Keratinocyte (primary cell): ENCODE measurements around the gene NR5A1. TPM values are rescaled to one million over a fixed set of nuclear protein-coding genes. Genes with fewer than 3 reads are reported as not detected.

Experiments used
- DNase-seq: peaks from one replicate; pipeline ENCODE4 v3.0.0-alpha.2; 2011; ENCODE audit warnings: low read depth, missing footprints, low spot score
- FAIRE-seq: peaks from 2 replicates; lab custom pipeline; 2011; peaks lifted over from hg19 to GRCh38; lab: Jason Lieb, UNC
- H2AFZ ChIP-seq: 2 replicates; pipeline ENCODE4 v1.6.0; 2012; ENCODE audit warnings: low read length, control low read depth, inconsistent platforms; ENCODE audit not compliant: control insufficient read depth
- H3K27ac ChIP-seq: 2 replicates; pipeline ENCODE4 v1.5.1; 2011; ENCODE audit warnings: low read length; ENCODE audit not compliant: control insufficient read depth, insufficient read depth
- H3K27me3 ChIP-seq: 3 replicates; pipeline ENCODE4 v1.6.0; 2011; ENCODE audit warnings: low read length; ENCODE audit not compliant: control insufficient read depth, insufficient read depth; ENCODE audit errors: extremely low read depth
- H3K36me3 ChIP-seq, 2 experiments: 2 replicates in 1 of 2; 3 replicates in 1 of 2; pipeline ENCODE4 v1.5.1; 2011; ENCODE audit warnings: low read length in 2 of 2, mild to moderate bottlenecking in 1 of 2; ENCODE audit not compliant: control insufficient read depth in 2 of 2, insufficient read depth in 2 of 2; ENCODE audit errors: extremely low read depth in 1 of 2
- H3K4me1 ChIP-seq: 3 replicates; pipeline ENCODE4 v1.5.1; 2011; ENCODE audit warnings: low read length; ENCODE audit not compliant: control insufficient read depth, insufficient read depth; ENCODE audit errors: extremely low read depth
- H3K4me2 ChIP-seq: 3 replicates; pipeline ENCODE4 v1.6.0; 2011; ENCODE audit warnings: low read depth, low read length; ENCODE audit not compliant: control insufficient read depth, insufficient read depth; ENCODE audit errors: extremely low read depth
- H3K4me3 ChIP-seq, 3 experiments: fragments of 200-600 bp in 1 of 3; sonication (generic) in 1 of 3; 2 replicates in 2 of 3; 3 replicates in 1 of 3; pipeline ENCODE4 v1.5.1; 2011 to 2016; ENCODE audit warnings: low read length in 3 of 3, mild to moderate bottlenecking in 3 of 3, control low read depth in 2 of 3, inconsistent platforms in 1 of 3, low read depth in 1 of 3, mixed read lengths in 1 of 3, mixed run types in 1 of 3, moderate library complexity in 1 of 3; ENCODE audit not compliant: control insufficient read depth in 2 of 3, insufficient read depth in 2 of 3; ENCODE audit errors: extremely low read depth in 1 of 3
- H3K79me2 ChIP-seq: 2 replicates; pipeline ENCODE4 v1.6.0; 2012; ENCODE audit warnings: low read length; ENCODE audit not compliant: control insufficient read depth, insufficient read depth
- H3K9ac ChIP-seq: 3 replicates; pipeline ENCODE4 v1.6.0; 2011; ENCODE audit warnings: low read length; ENCODE audit not compliant: control insufficient read depth, insufficient read depth; ENCODE audit errors: extremely low read depth
- H3K9me1 ChIP-seq: 3 replicates; pipeline ENCODE4 v1.6.0; 2011; ENCODE audit warnings: low read length; ENCODE audit not compliant: control insufficient read depth, insufficient read depth; ENCODE audit errors: extremely low read depth
- H3K9me3 ChIP-seq: 2 replicates; pipeline ENCODE4 v1.5.1; 2012; ENCODE audit warnings: low read depth, low read length; ENCODE audit not compliant: control insufficient read depth
- H4K20me1 ChIP-seq: 3 replicates; pipeline ENCODE4 v1.6.0; 2011; ENCODE audit warnings: low read length; ENCODE audit not compliant: control insufficient read depth, insufficient read depth; ENCODE audit errors: extremely low read depth
- CTCF ChIP-seq, 3 experiments: IDR thresholded peaks in 1 of 3; conservative IDR thresholded peaks in 1 of 3; optimal IDR thresholded peaks in 1 of 3; 2 replicates in 2 of 3; 3 replicates in 1 of 3; pipeline versions ENCODE3 to v1.5.1; 2011; ENCODE audit warnings: low read length in 3 of 3, mild to moderate bottlenecking in 3 of 3, moderate library complexity in 2 of 3, control low read depth in 1 of 3, inconsistent platforms in 1 of 3; ENCODE audit not compliant: insufficient read depth in 2 of 3; ENCODE audit errors: extremely low read depth in 1 of 3
- EZH2 ChIP-seq: IDR thresholded peaks from one replicate; pipeline ENCODE4 v1.6.1; 2012; ENCODE audit warnings: inconsistent platforms, mild to moderate bottlenecking, low read length, moderate library complexity
- dilution Hi-C: fragments of 300-500 bp; cut with MboI; formaldehyde crosslinking; loops from one replicate; pipeline ENCODE4 v1.7.0; 2020; ENCODE audit warnings: low sequenced_read_pairs; ENCODE audit not compliant: extremely low pct_ligation_motif_present
- polyA plus RNA-seq, 5 experiments: library from polyadenylated mRNA; depleted of rRNA in 3 of 5; stranded (reverse) in 3 of 5; stranded (forward) in 1 of 5; unstranded in 1 of 5; fragments of >200 nt; gene quantifications; 1 replicate in 1 of 5; 2 replicates in 3 of 5; 3 replicates in 1 of 5; pipeline versions ENCODE4 v1.2.1 to v1.2.3, GENCODE V29; 2011 to 2012; ENCODE audit warnings: missing spikeins in 2 of 5, low read depth in 1 of 5, low replicate concordance in 1 of 5

Gene NR5A1
- polyA plus RNA-seq, 1 donor (not counting 4 experiments of a cell fraction or from before 2014, with no cell fraction given) = not detected

DNA sequence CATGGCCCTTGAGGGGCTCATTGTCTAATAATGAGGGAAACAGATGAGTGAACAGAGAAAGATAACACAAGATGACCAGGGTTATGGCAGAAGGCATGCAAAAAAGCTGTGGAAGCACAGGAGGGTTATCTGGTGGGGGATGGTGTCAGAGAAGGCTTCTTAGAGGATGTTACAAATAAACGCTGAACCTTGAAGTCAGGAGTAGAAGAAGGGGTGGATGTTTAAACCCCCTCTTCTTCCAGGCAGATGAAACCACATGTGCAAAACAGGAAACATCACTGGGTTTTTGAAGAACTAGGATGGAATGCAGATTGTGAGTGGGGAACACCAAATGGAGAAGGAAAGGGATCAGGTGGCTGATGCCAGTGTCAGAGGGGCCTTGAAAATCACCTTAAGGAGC is 41.8 kb upstream of the NR5A1 start:
- Histone ChIP-seq H3K9me3 (no peaks in the 10 kb centered on the region), H3K27ac (no peak overlapping the region), H3K4me1 (peaks cover 16% of the 10 kb centered on the region), H2AFZ (no peak overlapping the region), H3K9me1 (no peaks in the 10 kb centered on the region), H3K4me2 (no peak overlapping the region), H3K36me3 (no peaks in the 10 kb centered on the region), H3K27me3 (no peaks in the 10 kb centered on the region), H3K9ac (no peak overlapping the region), H3K79me2 (no peaks in the 10 kb centered on the region), H3K4me3 (no peak overlapping the region), H4K20me1 (no peaks in the 10 kb centered on the region)
- TF ChIP-seq EZH2 = no peak
- TF ChIP-seq CTCF (optimal IDR thresholded peaks at IDR 0.05 in 1 of 3, IDR thresholded peaks at IDR 0.05 in 1 of 3, conservative IDR thresholded peaks at IDR 0.05 in 1 of 3; ENCODE audit: extremely low read depth in 1 of 3, insufficient read depth in 2 of 3, low read length in 3 of 3) = no peak
- no peak for FAIRE-seq
- no peak for DNase-seq
- dilution Hi-C loops = loop anchor here (25.0 kb wide), 1 partner anchor 162 kb away; no protein-coding TSS in a partner anchor

DNA sequence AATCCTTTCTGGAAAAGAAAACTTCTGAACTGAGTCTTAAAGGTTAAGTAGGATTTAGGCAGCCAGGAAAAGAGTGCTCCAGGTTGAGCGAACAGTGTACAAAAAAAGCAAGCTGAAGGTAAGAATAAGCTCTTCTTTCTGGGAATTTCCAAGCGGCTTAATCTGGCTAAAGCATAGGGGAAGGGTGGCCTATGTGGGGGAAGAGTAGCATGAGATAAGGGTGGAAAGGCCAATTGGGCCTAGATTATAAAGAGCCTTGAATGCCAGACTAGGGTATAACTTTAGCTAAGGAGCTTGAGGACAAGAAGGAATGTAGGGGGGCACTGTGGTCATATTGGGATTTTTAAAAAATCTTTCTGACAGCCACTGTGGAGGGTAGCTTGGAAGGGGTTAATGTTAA is 37.3 kb upstream of the NR5A1 start:
- no peaks in the 10 kb centered on the region for H3K4me1 ChIP-seq
- no peak for FAIRE-seq

More for the DNA sequence above, 37.3 kb upstream of the NR5A1 start:
- no peak overlapping the region for H3K4me2 ChIP-seq
- no peaks in the 10 kb centered on the region for H3K9me3 ChIP-seq
- no peak overlapping the region for H2AFZ ChIP-seq
- no peak overlapping the region for H3K27ac ChIP-seq
- H3K79me2 ChIP-seq = no peaks in the 10 kb centered on the region
- H3K9ac ChIP-seq = no peak overlapping the region
- no peaks in the 10 kb centered on the region for H3K27me3 ChIP-seq
- no peak for DNase-seq
- H4K20me1 ChIP-seq = no peaks in the 10 kb centered on the region
- H3K9me1 ChIP-seq = no peaks in the 10 kb centered on the region
- no peaks in the 10 kb centered on the region for H3K36me3 ChIP-seq
- dilution Hi-C loops = loop anchor here (25.0 kb wide), 1 partner anchor 157 kb away; no protein-coding TSS in a partner anchor
- no peak overlapping the region for H3K4me3 ChIP-seq
- TF ChIP-seq EZH2 (no peak), CTCF (optimal IDR thresholded peaks at IDR 0.05 in 1 of 3, IDR thresholded peaks at IDR 0.05 in 1 of 3, conservative IDR thresholded peaks at IDR 0.05 in 1 of 3; ENCODE audit: extremely low read depth in 1 of 3, insufficient read depth in 2 of 3, low read length in 3 of 3) (no peak)
